ENCODE measurements around the gene AVPI1. TPM values are rescaled to one million over a fixed set of nuclear protein-coding genes. Genes with fewer than 3 reads are reported as not detected.
A peak's percentile ranks its signal among the peaks of the same experiment; 100 is the strongest.

AVPI1 gene
- total and polyA plus RNA-seq, 2 of the 13 experiments (the other 11 are each of a cell fraction or from before 2014, with no cell fraction given), result 39.8 to 61.2 TPM

DNA sequence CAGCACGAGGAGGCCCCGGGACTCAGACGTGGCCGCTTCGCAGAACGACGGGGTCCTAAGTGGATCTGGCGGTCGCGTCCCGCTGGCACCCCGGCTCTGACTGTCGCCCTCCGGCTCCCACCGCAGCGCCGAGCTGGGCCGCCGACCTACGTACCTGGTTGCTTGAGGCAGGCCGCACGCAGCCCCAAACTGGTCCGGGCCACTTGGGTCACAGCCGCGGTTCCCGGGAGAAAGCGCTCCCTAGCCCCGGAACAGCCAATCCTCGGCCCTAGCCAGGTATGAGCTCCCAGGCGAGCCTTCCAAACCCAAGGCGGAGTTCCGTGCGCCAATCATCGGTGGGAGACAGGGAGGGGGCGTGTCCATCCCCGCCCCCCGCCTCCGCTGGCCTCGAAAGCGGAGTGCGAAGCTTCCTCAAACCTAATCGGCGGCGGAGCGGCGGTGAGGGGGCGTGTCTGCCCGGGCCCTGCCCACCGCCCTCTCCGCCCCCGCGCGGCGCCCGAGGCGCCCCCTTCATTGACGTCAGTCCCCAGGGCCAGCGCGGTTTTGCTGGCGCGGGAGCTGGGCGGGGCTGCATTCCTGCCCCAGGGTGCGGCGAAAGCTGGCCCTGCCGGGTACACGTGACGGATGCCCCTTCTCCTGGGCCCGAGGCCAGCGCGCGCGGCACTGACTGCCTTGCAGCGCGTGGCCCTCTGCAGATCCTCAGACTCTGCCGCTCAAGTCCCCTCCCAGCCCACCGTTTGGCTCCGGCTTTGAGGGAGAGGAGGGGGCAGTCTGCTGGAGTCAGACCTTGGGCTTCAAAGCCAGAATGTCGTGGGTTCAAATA is at the start of gene AVPI1 (continued):
- no peak for TF ChIP-seq ZNF382 (CRISPR knock-in tag; IDR thresholded peaks at IDR 0.05; ENCODE audit: borderline replicate concordance)
- peak; percentile 80; the same call in 1 of the 2 replicates for TF ChIP-seq MEIS2 (CRISPR knock-in tag; IDR thresholded peaks at IDR 0.05)
- no peak for TF ChIP-seq ZSCAN30 (CRISPR knock-in tag; IDR thresholded peaks at IDR 0.05)
- TF ChIP-seq, protein P1, sequence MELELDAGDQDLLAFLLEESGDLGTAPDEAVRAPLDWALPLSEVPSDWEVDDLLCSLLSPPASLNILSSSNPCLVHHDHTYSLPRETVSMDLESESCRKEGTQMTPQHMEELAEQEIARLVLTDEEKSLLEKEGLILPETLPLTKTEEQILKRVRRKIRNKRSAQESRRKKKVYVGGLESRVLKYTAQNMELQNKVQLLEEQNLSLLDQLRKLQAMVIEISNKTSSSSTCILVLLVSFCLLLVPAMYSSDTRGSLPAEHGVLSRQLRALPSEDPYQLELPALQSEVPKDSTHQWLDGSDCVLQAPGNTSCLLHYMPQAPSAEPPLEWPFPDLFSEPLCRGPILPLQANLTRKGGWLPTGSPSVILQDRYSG (CRISPR knock-in tag; IDR thresholded peaks at IDR 0.05), result peak; percentile 38; the same call in 1 of the 2 replicates
- peak; percentile 81 for TF ChIP-seq ZNF276 (CRISPR knock-in tag; IDR thresholded peaks at IDR 0.05; ENCODE audit: low read depth)
- TF ChIP-seq ZNF329 (CRISPR knock-in tag; IDR thresholded peaks at IDR 0.05; ENCODE audit: low read depth), result peak; percentile 27; the same call in 1 of the 2 replicates
- TF ChIP-seq ZFX (CRISPR knock-in tag; IDR thresholded peaks at IDR 0.05; ENCODE audit: low read depth), result peak; percentile 92
- peak; percentile 20 for TF ChIP-seq ZNF850 (CRISPR knock-in tag; conservative IDR thresholded peaks at IDR 0.05)
- TF ChIP-seq ZNF615 (CRISPR knock-in tag; IDR thresholded peaks at IDR 0.05; ENCODE audit: borderline replicate concordance), result no peak
- no peak for TF ChIP-seq HNRNPH1 (optimal IDR thresholded peaks at IDR 0.05; ENCODE audit: low read depth, low read length)
- TF ChIP-seq, protein P2, sequence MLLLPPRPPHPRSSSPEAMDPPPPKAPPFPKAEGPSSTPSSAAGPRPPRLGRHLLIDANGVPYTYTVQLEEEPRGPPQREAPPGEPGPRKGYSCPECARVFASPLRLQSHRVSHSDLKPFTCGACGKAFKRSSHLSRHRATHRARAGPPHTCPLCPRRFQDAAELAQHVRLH (CRISPR knock-in tag; IDR thresholded peaks at IDR 0.05; ENCODE audit: borderline replicate concordance, low read depth), result peak; percentile 97
- TF ChIP-seq ZFP62 (CRISPR knock-in tag; IDR thresholded peaks at IDR 0.05), result no peak
- peak; percentile 77; the same call in 1 of the 2 replicates for TF ChIP-seq MED13 (CRISPR knock-in tag; IDR thresholded peaks at IDR 0.05)
- no peak for TF ChIP-seq RARG (CRISPR knock-in tag; IDR thresholded peaks at IDR 0.05; ENCODE audit: low read depth)
- TF ChIP-seq SMC3 (IDR thresholded peaks at IDR 0.05; ENCODE audit: low read length), result no peak
- TF ChIP-seq, protein P3, sequence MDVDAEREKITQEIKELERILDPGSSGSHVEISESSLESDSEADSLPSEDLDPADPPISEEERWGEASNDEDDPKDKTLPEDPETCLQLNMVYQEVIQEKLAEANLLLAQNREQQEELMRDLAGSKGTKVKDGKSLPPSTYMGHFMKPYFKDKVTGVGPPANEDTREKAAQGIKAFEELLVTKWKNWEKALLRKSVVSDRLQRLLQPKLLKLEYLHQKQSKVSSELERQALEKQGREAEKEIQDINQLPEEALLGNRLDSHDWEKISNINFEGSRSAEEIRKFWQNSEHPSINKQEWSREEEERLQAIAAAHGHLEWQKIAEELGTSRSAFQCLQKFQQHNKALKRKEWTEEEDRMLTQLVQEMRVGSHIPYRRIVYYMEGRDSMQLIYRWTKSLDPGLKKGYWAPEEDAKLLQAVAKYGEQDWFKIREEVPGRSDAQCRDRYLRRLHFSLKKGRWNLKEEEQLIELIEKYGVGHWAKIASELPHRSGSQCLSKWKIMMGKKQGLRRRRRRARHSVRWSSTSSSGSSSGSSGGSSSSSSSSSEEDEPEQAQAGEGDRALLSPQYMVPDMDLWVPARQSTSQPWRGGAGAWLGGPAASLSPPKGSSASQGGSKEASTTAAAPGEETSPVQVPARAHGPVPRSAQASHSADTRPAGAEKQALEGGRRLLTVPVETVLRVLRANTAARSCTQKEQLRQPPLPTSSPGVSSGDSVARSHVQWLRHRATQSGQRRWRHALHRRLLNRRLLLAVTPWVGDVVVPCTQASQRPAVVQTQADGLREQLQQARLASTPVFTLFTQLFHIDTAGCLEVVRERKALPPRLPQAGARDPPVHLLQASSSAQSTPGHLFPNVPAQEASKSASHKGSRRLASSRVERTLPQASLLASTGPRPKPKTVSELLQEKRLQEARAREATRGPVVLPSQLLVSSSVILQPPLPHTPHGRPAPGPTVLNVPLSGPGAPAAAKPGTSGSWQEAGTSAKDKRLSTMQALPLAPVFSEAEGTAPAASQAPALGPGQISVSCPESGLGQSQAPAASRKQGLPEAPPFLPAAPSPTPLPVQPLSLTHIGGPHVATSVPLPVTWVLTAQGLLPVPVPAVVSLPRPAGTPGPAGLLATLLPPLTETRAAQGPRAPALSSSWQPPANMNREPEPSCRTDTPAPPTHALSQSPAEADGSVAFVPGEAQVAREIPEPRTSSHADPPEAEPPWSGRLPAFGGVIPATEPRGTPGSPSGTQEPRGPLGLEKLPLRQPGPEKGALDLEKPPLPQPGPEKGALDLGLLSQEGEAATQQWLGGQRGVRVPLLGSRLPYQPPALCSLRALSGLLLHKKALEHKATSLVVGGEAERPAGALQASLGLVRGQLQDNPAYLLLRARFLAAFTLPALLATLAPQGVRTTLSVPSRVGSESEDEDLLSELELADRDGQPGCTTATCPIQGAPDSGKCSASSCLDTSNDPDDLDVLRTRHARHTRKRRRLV (CRISPR knock-in tag; IDR thresholded peaks at IDR 0.05), result 0 out of 2 replicates have a peak, but pooled peaks have one; percentile 54
- TF ChIP-seq GATA4 (IDR thresholded peaks at IDR 0.05; ENCODE audit: borderline replicate concordance, low read depth), result peak; percentile 36; the same call in 1 of the 2 replicates

All from HepG2 (cell line).